Measurements from ENCODE around the gene TMEM163.

Gene TMEM163

GRCh38 chr2:134642938-134643337 lies 75.9 kb downstream of the TMEM163 start:
- no peak for DNase-seq (ENCODE audit: extremely low read depth, low read depth)
- TF ChIP-seq CTCF (IDR thresholded peaks at IDR 0.05; ENCODE audit: low read depth, low read length): no peak

- no peak for DNase-seq (ENCODE audit: extremely low read depth, low read depth)
- TF ChIP-seq CTCF (IDR thresholded peaks at IDR 0.05; ENCODE audit: low read depth, low read length): no peak
These were observed 78.3 kb downstream of the TMEM163 start for GRCh38 chr2:134640494-134640893.

GRCh38 chr2:134639265-134639664 lies 79.5 kb downstream of the TMEM163 start:
- TF ChIP-seq CTCF (IDR thresholded peaks at IDR 0.05; ENCODE audit: low read depth, low read length): no peak
- no peak for DNase-seq (ENCODE audit: extremely low read depth, low read depth)

GRCh38 chr2:134636714-134637113 lies 82.1 kb downstream of the TMEM163 start:
- DNase-seq (ENCODE audit: extremely low read depth, low read depth): no peak
- no peak for TF ChIP-seq CTCF (IDR thresholded peaks at IDR 0.05; ENCODE audit: low read depth, low read length)

GRCh38 chr2:134634054-134634753 lies 84.6 kb downstream of the TMEM163 start:
- no peak for TF ChIP-seq CTCF (IDR thresholded peaks at IDR 0.05; ENCODE audit: low read depth, low read length)
- DNase-seq (ENCODE audit: extremely low read depth, low read depth): no peak

GRCh38 chr2:134630504-134631159 lies 88.2 kb downstream of the TMEM163 start:
- no peak for DNase-seq (ENCODE audit: extremely low read depth, low read depth)
- no peak for TF ChIP-seq CTCF (IDR thresholded peaks at IDR 0.05; ENCODE audit: low read depth, low read length)

- no peak for DNase-seq (ENCODE audit: extremely low read depth, low read depth)
- TF ChIP-seq CTCF (IDR thresholded peaks at IDR 0.05; ENCODE audit: low read depth, low read length): no peak
These were observed 90.3 kb downstream of the TMEM163 start for GRCh38 chr2:134628453-134628852.

Data from AG09319 (cell line).